Measurements from ENCODE around the gene FSIP1.

The FSIP1 gene

DNA sequence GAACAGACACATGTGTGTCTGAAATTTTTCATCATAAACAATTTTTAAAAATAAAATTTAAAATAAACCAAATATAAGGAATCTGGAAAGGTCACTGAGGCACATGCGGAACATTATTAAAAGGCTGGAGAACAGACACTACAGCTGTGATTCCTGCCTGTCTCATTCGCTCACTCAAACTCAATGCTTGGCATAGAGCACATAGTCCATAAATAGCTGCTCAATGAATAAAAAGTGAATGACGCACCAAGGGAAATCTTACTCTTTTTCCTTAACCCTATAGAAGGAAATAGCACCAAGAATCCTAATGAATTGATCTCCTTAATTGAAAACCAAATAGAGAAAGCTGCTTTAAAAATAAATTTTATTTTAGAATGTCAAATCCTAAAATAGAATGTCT is 98.4 kb downstream of the FSIP1 start:
- no peak for DNase-seq (ENCODE audit: low read depth in 2 of 2)

DNA sequence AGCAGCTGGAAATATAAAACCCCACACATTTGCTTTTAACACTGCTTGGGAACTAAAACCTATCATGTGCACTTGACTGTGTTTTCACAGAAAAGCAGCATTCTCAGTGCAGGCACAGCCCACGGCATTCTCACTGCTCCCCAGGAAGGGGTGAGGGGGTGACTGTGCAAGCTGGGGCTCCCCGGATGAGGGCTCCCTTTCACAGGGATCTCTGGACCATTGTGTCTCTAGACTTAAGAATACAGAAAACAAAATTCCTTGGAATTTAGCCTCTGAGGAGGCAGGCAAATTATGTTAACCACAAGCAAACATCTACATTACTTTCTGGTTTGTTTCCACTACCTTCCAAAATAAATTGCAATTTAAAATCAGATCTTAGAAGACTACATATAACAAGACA is 100.3 kb downstream of the FSIP1 start:
- no peak for DNase-seq (ENCODE audit: low read depth in 2 of 2)

GRCh38 chr15:39680868-39681267 is 101.8 kb downstream of the FSIP1 start:
- no peak for DNase-seq (ENCODE audit: low read depth in 2 of 2)

- DNase-seq (ENCODE audit: low read depth in 2 of 2): no peak
These were observed 110.0 kb downstream of the FSIP1 start for GRCh38 chr15:39672666-39673065.

DNA sequence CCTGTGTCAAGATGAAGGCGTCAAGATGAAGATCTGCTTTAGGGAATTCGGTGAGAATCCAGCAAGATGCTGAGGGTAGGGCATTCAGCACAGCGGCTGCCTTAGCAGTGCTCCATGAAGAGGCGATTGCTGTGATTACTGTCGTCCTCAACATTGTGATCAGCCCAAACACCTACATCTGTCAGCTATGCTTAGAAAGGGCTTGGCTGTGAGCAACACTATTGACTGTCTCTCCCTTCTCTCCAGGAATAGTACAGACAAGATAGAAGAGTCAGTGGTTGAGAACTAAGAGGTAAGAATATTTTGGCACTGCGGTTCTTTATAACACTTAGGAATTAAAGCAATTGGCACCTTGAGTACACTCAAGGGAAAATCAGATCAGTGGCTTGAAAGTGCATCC is 110.5 kb downstream of the FSIP1 start:
- no peak for DNase-seq (ENCODE audit: low read depth in 2 of 2)

DNA sequence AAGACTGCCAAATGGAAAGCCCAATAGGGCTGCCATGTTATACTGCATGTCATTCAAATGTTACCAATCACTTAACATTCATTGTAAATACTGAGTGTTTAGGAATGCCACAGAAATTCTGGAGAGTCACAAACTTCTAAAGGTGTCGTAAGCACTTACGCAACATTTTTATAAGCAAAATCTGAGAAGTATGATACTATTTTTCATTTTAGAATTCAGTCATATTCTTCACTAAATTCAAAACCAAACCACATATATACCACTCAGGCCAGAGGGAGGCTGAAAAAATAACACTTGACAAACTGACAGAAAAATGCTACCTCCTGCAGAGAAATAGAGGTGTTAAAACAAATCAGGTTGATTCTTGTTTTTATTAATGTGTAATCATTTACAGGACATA is 112.0 kb downstream of the FSIP1 start:
- DNase-seq (ENCODE audit: low read depth in 2 of 2): no peak

DNA sequence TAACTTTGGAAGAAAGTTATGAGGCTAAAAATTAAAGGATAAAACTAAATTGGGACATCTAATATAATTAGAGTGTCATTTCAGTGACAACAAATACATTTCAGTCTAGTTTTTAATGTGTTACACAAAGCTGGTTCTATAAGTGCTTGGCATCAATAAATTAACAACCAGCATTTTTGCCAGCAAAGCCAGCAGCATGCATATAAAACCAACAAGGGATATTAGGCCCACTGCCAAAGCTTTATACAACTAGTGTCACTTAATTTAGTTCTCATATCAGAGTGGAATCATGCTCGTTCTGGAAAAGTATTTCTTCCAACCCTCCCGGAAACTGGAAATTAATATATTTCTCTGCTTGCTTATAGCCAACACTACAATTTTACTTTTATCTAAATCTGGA is 113.0 kb downstream of the FSIP1 start:
- no peak for DNase-seq (ENCODE audit: low read depth in 2 of 2)

DNA sequence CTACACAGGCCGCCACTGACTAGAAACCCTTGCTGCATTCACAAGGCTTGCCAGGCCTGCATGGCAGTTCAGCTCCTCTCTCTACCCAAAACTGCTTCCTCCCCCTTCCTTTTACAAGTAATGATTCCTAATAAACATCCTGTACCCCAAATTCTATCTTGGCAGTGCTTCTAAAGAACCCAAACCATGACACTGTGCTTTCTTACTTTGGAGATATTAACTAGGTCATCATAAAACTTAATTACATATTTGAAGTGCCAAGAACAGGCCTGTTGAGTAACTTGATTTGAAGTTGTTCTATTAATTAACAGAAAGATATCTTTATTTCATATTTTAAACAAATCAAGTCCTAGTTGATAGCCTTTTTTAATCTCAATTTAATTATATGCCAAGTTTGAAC is 113.4 kb downstream of the FSIP1 start:
- DNase-seq (ENCODE audit: low read depth in 2 of 2): no peak

GRCh38 chr15:39668457-39668856 is 114.2 kb downstream of the FSIP1 start:
- no peak for DNase-seq (ENCODE audit: low read depth in 2 of 2)

DNA sequence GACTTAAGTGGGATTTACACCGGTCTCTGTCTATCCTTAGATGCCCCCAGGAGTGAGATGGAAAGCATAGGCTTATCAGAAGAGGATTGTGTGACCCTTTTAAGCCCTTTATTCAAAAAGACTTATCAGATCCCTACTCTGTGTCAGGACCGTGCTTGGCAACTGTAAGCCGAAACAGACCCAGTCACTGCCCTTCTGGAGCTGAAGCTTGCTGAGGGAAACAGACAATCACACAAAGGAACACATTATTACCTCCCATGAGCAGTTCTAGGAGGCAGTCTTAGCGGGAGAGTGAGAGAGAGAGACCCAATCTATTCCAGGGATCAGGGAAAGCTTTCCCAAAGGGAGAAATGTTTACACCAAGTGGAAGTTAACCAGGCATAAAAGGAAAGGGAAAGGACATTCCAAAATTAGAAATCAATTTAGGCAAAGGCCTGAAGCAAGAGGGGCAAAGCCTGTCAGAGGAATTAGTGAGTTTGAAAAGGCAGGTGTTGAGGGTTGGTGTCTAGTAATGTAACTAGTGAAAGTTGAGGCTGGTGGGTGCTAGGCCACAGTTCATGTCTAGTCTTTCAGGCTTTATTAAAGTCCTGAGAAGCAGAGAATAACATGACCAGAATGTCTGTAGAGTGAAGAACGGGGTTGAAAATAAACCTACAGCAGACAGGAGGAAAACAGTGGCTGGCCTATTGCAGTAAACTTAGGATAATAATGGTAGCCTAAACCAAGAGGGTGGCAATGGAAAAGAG is 115.1 kb downstream of the FSIP1 start:
- DNase-seq (ENCODE audit: low read depth in 2 of 2): no peak

- no peak for DNase-seq (ENCODE audit: low read depth in 2 of 2)
These were observed 116.0 kb downstream of the FSIP1 start for GRCh38 chr15:39666677-39667076.

- DNase-seq (ENCODE audit: low read depth in 2 of 2): no peak
These were observed 116.9 kb downstream of the FSIP1 start for GRCh38 chr15:39665629-39666250.

GRCh38 chr15:39663704-39664250 is 118.9 kb downstream of the FSIP1 start:
- no peak for DNase-seq (ENCODE audit: low read depth in 2 of 2)

- no peak for DNase-seq (ENCODE audit: low read depth in 2 of 2)
These were observed 120.9 kb downstream of the FSIP1 start for GRCh38 chr15:39661776-39662175.

- no peak for DNase-seq (ENCODE audit: low read depth in 2 of 2)
These were observed 123.9 kb downstream of the FSIP1 start for GRCh38 chr15:39658740-39659139.

DNA sequence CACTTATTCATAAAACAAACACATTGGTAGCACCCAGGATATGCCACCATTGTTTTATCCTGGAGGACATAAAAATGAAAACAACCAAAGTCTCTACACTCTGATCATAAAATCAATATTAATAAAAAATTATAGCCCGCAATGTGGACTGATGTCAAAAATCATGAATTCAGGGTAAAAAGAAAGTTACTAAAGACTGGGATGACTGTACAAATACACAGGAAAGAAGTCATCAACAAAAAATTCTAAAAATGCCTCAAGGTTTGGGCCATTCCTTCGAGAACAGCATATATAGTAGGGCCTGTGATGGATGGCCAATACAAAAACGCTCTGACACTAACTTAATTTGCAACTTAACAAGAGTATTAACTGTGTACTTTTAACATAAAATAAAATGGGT is 125.0 kb downstream of the FSIP1 start:
- DNase-seq (ENCODE audit: low read depth in 2 of 2): no peak

GRCh38 chr15:39657181-39657580 is 125.5 kb downstream of the FSIP1 start:
- no peak for DNase-seq (ENCODE audit: low read depth in 2 of 2)

DNA sequence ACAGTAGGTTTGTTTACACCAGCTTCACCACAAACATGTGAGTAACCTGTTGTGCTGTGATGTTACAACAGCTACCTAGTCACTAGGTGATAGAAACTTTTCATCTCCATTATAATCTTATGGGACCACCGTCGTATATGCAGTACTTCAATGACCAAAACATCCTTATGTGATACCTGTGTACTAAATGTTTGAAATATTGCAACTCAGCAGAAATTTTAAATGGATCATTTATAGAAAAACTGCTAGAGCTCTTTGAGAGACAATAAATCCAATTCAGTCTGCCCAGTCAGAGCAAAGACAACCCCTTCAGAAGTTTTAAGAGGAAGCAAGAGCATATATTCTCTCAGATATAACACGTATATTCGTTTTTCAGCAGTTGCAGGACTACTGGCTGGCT is 128.3 kb downstream of the FSIP1 start:
- DNase-seq (ENCODE audit: low read depth in 2 of 2): no peak

GRCh38 chr15:39651881-39652280 is 130.8 kb downstream of the FSIP1 start:
- no peak for DNase-seq (ENCODE audit: low read depth in 2 of 2)

DNA sequence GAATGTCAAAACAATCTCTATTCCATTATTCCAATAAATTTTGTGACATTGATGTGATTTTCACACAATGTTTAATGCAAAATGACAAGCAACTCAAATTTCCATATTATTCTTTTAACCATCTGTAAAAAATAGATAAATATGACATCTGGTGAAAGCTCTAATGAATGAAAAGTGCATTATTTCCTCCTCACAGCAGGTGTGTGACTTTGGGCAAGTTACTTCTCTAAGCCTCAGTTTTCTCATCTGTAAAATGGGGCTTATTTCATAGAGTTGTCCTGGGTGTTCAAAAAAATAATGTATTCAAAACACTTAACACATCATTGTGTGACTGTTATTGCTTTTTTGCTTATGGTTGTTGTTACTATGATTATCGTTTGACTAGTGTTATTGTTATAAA is 131.3 kb downstream of the FSIP1 start:
- no peak for DNase-seq (ENCODE audit: low read depth in 2 of 2)

DNA sequence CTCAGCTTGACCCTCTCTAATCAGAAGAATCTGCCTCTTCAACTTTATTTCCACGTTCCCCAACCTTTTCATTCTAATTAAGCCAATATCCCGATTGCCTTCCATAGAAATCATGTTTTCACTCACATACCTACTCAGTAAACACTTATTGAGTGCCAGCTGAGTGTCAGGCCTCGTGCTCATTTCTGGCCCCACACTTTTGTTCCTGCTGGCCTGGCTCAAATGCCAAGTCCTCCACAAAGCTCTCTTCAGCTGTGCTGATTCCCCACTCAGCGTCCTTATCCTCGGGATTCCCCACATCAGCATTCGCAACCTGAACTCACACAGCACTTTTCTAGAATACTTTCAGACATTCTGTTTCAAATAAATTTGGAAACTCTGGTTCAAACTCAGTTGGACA is 132.9 kb downstream of the FSIP1 start:
- DNase-seq (ENCODE audit: low read depth in 2 of 2): no peak

DNA sequence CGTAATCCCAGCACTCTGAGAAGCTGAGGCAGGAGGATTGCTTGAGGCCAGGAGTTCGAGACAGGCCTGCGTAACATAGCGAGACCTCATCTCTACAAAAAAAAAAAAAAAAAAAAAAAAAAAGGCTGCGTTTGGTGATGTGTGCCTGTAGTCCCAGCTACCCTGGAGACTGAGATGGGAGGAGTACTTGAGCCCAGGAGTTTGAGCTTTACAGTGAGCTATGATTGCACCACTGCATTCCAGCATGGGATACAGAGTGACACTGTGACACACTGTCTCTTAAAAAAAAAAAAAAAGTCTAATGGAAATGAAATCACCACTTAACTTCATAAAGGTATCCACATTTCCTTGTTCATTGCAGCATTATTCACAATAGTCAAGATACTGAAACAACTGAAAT is 136.2 kb downstream of the FSIP1 start:
- no peak for DNase-seq (ENCODE audit: low read depth in 2 of 2)

- no peak for DNase-seq (ENCODE audit: low read depth in 2 of 2)
These were observed 136.7 kb downstream of the FSIP1 start for GRCh38 chr15:39645976-39646257.

Measured in stimulated activated CD8-positive, alpha-beta memory T cell treated with anti-CD3 and anti-CD28 coated beads, Interleukin-15, amount 100 ng/mL, for 48 hours (primary cell).